Peyer's patch (tissue), 4 donors: ENCODE measurements around the gene ACADS. TPM values are rescaled to one million over a fixed set of nuclear protein-coding genes. Genes with fewer than 3 reads are reported as not detected.

Source experiments
- DNase-seq, 3 donors: peaks; one replicate each; pipeline ENCODE4 v3.0.0-alpha.2; 2017 to 2019
- H3K27ac ChIP-seq, 4 donors: fragments of 200-600 bp; sonication (generic); one replicate each; pipeline ENCODE4 v1.5.1; 2016 to 2019
- H3K27me3 ChIP-seq, 2 donors: fragments of 200-600 bp; sonication (generic); one replicate each; pipeline ENCODE4 v1.5.1; 2019
- H3K36me3 ChIP-seq, 3 donors: fragments of 200-600 bp; sonication (generic); one replicate each; pipeline ENCODE4 v1.5.1; 2016 to 2019
- H3K4me1 ChIP-seq, 4 donors: fragments of 200-600 bp; sonication (generic); one replicate each; pipeline ENCODE4 v1.5.1; 2016 to 2019
- H3K4me3 ChIP-seq, 4 donors: fragments of 200-600 bp; sonication (generic); 1 replicate in 3 of 4; 2 replicates in 1 of 4; pipeline ENCODE4 v1.5.1; 2016 to 2019; ENCODE audit warnings: mild to moderate bottlenecking in 1 of 4
- H3K9me3 ChIP-seq, 4 donors: fragments of 200-600 bp; sonication (generic); one replicate each; pipeline ENCODE4 v1.5.1; 2016 to 2019; ENCODE audit warnings: mild to moderate bottlenecking in 1 of 4
- CTCF ChIP-seq, 6 experiments: fragments of 450-650 bp in 4 of 6; fragments of 200-600 bp in 2 of 6; sonication (generic) in 1 of 6; IDR thresholded peaks; one replicate each; pipeline ENCODE4 v1.5.1; 2017 to 2019; ENCODE audit warnings: antibody characterized with exemption in 6 of 6, mild to moderate bottlenecking in 3 of 6, moderate library complexity in 1 of 6
- POLR2A ChIP-seq, 2 donors: fragments of 450-650 bp; IDR thresholded peaks; one replicate each; pipeline ENCODE4 v1.5.1; 2017; ENCODE audit warnings: antibody characterized with exemption in 2 of 2, mild to moderate bottlenecking in 2 of 2, moderate library complexity in 2 of 2
- total RNA-seq, 4 donors: library from RNA; depleted of rRNA; stranded (reverse); fragments of >200 nt; gene quantifications; one replicate each; pipeline ENCODE4 v1.1.0, GENCODE V29; 2016

Gene ACADS
- total RNA-seq, 4 donors from 2014 or later: 126 to 358 (median 316) TPM

GRCh38 chr12:120738252-120739030, 12.8 kb downstream of the ACADS start:
- Histone ChIP-seq H3K9me3 (no peaks in the 10 kb centered on the region), H3K36me3 (peaks cover 0 to 28% (median 0%) of the 10 kb centered on the region in 3 donors), H3K27me3 (no peaks in the 10 kb centered on the region), H3K4me1 (no peaks in the 10 kb centered on the region), H3K27ac (no peak overlapping the region), H3K4me3 (no peak overlapping the region)
- no peak for TF ChIP-seq CTCF (IDR thresholded peaks at IDR 0.05)
- no peak for DNase-seq

- peaks cover 0 to 28% (median 0%) of the 10 kb centered on the region in 3 donors for H3K36me3 ChIP-seq
- H3K27ac ChIP-seq: no peak overlapping the region
- DNase-seq: no peak
- no peaks in the 10 kb centered on the region for H3K4me1 ChIP-seq
- H3K27me3 ChIP-seq: no peaks in the 10 kb centered on the region
- no peak overlapping the region for H3K4me3 ChIP-seq
- H3K9me3 ChIP-seq: no peaks in the 10 kb centered on the region
- TF ChIP-seq POLR2A (IDR thresholded peaks at IDR 0.05): no peak
- TF ChIP-seq CTCF (IDR thresholded peaks at IDR 0.05): no peak
Observed at GRCh38 chr12:120739031-120739762, 13.6 kb downstream of the ACADS start.

- Histone ChIP-seq H3K4me3 (no peak overlapping the region), H3K27ac (no peak overlapping the region), H3K4me1 (no peaks in the 10 kb centered on the region), H3K36me3 (peaks cover 0 to 28% (median 0%) of the 10 kb centered on the region in 3 donors), H3K27me3 (no peaks in the 10 kb centered on the region), H3K9me3 (no peaks in the 10 kb centered on the region)
- no peak for DNase-seq
- TF ChIP-seq POLR2A (IDR thresholded peaks at IDR 0.05) (no peak), CTCF (IDR thresholded peaks at IDR 0.05) (no peak)
Observed at GRCh38 chr12:120739821-120740613, 14.4 kb downstream of the ACADS start.

GRCh38 chr12:120740871-120741270, 15.2 kb downstream of the ACADS start:
- TF ChIP-seq CTCF (IDR thresholded peaks at IDR 0.05) (no peak), POLR2A (IDR thresholded peaks at IDR 0.05) (no peak)
- Histone ChIP-seq H3K36me3 (peaks cover 0 to 28% (median 0%) of the 10 kb centered on the region in 3 donors), H3K4me1 (no peaks in the 10 kb centered on the region), H3K4me3 (no peak overlapping the region), H3K27ac (no peak overlapping the region), H3K27me3 (no peaks in the 10 kb centered on the region), H3K9me3 (no peaks in the 10 kb centered on the region)
- DNase-seq: no peak
